ENCODE data around the gene OR9Q1.

GRCh38 chr11:57979532-57980079, 44.1 kb upstream of the OR9Q1 start:
- TF ChIP-seq CTCF (IDR thresholded peaks at IDR 0.05), result no peak
- TF ChIP-seq POLR2A (IDR thresholded peaks at IDR 0.05), result no peak
- TF ChIP-seq POLR2AphosphoS5 (IDR thresholded peaks at IDR 0.05), result no peak

Data from transverse colon (tissue), 4 donors.